WERI-Rb-1 (cell line): ENCODE data around the gene IFNAR1.

ENCODE experiments used
- DNase-seq: peaks from one replicate; pipeline ENCODE4 v3.0.0-alpha.2; 2020
- H3K27ac ChIP-seq: fragments of 250-450 bp; sonication (Bioruptor Pico); 2 replicates; pipeline ENCODE4 v1.5.1; 2020; ENCODE audit warnings: mild to moderate bottlenecking, moderate library complexity
- H3K27me3 ChIP-seq: fragments of 250-450 bp; sonication (Bioruptor Pico); 2 replicates; pipeline ENCODE4 v1.5.1; 2021; ENCODE audit warnings: mild to moderate bottlenecking, low read depth, moderate library complexity; ENCODE audit not compliant: insufficient read depth, severe bottlenecking
- H3K36me3 ChIP-seq: fragments of 250-450 bp; sonication (Bioruptor Pico); 2 replicates; pipeline ENCODE4 v1.5.1; 2020; ENCODE audit warnings: mild to moderate bottlenecking, moderate library complexity
- H3K4me3 ChIP-seq: 2 replicates; pipeline ENCODE4 v1.5.1; 2011; ENCODE audit warnings: low read depth, mild to moderate bottlenecking, control low read depth, low read length
- H3K9me3 ChIP-seq: fragments of 250-450 bp; sonication (Bioruptor Pico); 2 replicates; pipeline ENCODE4 v1.5.1; 2021; ENCODE audit warnings: mild to moderate bottlenecking, moderate library complexity; ENCODE audit not compliant: severe bottlenecking
- TF ChIP-seq, protein P1 (sequence below): IDR thresholded peaks from 2 replicates; pipeline ENCODE4 v1.5.1; 2011; ENCODE audit warnings: low read depth, mild to moderate bottlenecking, control low read depth, inconsistent platforms, low read length

The IFNAR1 gene

DNA sequence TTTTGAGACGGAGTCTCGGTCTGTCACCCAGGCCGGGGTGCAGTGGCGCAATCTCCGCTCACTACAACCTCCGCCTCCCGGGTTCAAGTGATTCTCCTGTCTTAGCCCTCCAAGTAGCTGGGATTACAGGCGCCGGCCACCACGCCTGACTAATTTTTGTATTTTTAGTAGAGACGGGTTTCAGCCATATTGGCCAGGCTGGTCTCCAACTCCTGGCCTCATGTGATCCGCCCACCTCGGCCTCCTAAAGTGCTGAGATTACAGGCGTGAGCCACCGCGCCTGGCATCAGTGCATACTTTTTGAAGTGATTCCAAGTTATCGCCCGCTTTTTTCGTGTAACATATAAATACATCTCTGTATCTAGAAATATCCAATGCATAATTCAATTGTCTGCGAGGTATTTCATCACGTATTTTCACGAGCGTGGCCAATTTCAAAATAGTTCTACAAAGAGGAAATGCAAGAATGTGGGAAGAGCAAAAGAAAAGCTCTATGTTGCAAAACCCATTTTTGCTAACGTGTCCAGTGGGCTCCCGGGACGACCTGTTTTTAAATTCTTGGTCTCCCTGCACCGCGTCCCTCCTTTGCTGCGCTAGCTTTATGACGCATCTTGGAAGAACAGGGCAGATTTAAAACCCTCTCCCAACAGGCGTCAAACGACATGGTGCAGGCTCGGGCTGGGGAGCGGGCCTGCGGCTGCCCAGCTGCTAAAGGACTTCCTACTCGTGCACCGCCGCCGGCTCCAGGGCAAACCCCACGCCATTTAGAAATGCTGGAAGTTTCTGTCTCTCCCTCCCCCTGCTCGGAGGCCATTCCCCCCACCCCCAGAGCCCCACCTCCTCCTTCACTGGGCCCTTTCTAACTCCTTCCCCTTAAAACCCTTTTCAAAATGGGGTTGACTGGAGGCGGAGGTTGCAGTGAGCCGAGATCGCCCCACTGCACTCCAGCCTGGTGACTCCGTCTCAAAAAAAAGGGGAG lies 77.5 kb downstream of the IFNAR1 start:
- TF ChIP-seq, protein P1, sequence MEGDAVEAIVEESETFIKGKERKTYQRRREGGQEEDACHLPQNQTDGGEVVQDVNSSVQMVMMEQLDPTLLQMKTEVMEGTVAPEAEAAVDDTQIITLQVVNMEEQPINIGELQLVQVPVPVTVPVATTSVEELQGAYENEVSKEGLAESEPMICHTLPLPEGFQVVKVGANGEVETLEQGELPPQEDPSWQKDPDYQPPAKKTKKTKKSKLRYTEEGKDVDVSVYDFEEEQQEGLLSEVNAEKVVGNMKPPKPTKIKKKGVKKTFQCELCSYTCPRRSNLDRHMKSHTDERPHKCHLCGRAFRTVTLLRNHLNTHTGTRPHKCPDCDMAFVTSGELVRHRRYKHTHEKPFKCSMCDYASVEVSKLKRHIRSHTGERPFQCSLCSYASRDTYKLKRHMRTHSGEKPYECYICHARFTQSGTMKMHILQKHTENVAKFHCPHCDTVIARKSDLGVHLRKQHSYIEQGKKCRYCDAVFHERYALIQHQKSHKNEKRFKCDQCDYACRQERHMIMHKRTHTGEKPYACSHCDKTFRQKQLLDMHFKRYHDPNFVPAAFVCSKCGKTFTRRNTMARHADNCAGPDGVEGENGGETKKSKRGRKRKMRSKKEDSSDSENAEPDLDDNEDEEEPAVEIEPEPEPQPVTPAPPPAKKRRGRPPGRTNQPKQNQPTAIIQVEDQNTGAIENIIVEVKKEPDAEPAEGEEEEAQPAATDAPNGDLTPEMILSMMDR, result no peak
- DNase-seq, result peak; percentile 38
- Histone ChIP-seq H3K9me3 (no peaks in the 10 kb centered on the region), H3K27ac (peak overlapping the region; percentile 81), H3K36me3 (peaks cover 5% of the 10 kb centered on the region; the same call in 1 of the 2 replicates), H3K27me3 (no peaks in the 10 kb centered on the region), H3K4me3 (peak overlapping the region; percentile 77)

DNA sequence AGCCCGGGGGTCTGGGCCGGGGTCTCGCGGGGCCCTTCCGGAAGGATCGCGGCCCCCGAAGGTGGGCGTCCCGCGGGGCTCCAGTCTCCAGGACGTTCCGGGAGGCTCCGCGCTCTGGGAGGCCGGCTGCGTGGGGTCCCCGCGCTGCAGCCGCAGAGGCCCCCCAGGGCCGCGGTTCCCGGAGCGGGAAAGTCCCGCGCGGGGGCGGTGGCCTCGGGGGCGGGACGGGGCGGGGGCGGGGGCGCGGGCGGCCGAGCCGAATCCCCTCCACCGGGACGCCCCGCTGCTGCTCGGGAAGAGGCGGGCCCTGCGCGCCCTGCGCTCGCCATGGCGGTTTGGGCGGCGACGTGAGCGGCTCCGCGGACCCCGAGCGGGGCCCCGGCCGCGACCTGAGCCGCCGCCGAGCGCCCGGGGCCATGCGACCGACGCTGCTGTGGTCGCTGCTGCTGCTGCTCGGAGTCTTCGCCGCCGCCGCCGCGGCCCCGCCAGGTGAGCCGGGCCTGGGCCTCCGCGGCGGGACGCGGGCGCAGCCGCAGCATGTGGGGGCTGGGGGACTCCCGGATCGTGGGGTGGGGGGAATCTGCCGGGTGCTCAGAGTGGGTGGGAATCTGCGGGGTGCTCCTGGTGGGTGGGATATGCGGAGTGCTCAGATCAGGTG lies 78.5 kb downstream of the IFNAR1 start, which contains the start of gene IFNGR2:
Gene IFNGR2 (plus strand): TSS at position 286 of the 658 bp plus-strand sequence. CDS start 131 bp downstream, at position 417.
- H3K27me3 ChIP-seq, result no peaks in the 10 kb centered on the region
- peak; percentile 60 for DNase-seq
- H3K4me3 ChIP-seq, result peak within 1 kb of the TSS; percentile 77
- peaks cover 11% of the 10 kb centered on the region for H3K36me3 ChIP-seq
- TF ChIP-seq, protein P1, result no peak
- H3K9me3 ChIP-seq, result no peaks in the 10 kb centered on the region
- H3K27ac ChIP-seq, result peak within 1 kb of the TSS; percentile 81

DNA sequence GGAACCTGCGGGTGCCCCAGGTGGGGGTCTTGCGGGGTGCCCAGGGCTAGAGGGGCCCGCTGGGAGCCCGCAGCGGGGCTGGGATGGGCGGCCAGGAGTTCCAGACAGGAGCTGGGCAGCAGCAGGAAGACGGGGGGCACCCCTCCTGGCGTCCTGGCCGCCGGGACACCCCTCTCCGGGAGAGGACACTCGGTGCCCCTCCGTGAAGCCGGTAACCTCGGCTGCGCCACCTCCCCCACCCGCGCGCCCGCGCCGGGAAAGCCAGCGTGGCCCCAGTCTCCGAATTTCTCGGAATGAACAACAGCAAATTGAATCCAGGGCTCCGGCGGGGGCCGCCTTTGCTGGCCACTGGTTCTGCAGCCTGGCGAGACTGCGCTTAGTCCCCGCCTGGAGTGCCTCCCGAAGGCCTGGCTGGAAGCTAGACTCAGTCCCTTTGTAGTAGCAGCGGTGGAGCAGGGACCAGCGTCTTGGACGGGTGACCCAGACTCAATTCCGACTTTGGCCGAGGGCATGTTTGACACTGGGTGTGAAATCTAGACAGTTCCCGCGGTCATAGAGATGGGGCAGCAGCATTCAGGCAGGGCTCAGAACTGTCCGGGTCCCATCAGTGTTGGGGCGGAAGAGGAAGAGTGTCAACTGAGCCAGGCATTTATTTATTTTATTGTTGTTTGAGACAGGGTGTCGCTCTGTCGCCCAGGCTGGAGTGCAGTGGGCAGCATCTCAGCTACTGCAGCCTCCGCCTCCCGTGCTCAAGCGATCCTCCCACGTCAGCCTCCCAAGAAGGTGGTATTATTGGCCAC lies 79.2 kb downstream of the IFNAR1 start:
- Histone ChIP-seq H3K27ac (peak overlapping the region; percentile 81), H3K27me3 (no peaks in the 10 kb centered on the region), H3K4me3 (peak overlapping the region; percentile 77), H3K9me3 (no peaks in the 10 kb centered on the region), H3K36me3 (peaks cover 15% of the 10 kb centered on the region)
- TF ChIP-seq, protein P1, result no peak
- DNase-seq, result peak; percentile 60

DNA sequence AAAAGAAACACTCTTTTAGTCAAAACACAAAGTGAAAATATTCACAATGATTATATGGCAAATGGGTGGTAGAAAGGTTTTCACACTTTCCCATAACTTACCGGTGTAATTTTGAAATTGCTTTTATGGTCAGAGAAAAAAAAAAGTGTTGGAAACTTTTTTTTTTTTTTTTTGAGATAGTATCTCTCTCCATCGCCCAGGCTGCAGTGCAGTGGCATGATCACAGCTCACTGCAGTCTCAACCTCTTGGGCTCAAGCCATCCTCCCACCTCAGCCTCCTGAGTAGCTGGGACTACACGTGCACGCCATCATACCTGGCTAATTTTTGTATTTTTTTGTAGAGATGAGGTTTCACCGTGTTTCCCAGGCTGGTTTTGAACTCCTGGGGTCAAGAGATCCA lies 81.7 kb downstream of the IFNAR1 start:
- Histone ChIP-seq H3K9me3 (no peaks in the 10 kb centered on the region), H3K27ac (no peak overlapping the region), H3K27me3 (no peaks in the 10 kb centered on the region), H3K36me3 (peaks cover 32% of the 10 kb centered on the region), H3K4me3 (no peak overlapping the region)
- DNase-seq, result no peak
- TF ChIP-seq, protein P1, result no peak
